ENCODE results near the gene KAZALD1. TPM values are rescaled to one million over a fixed set of nuclear protein-coding genes. Genes with fewer than 3 reads are reported as not detected.

The KAZALD1 gene
- total RNA-seq, 6 experiments from 2014 or later: 14.5 to 21.1 (median 19.9) TPM

- Mint-ChIP-seq H3K9me3 (no peaks in the 10 kb centered on the region), H3K27me3 (ENCODE audit: insufficient read depth) (peaks cover 45% of the 10 kb centered on the region), H3K4me3 (no peak overlapping the region), H3K27ac (no peak overlapping the region), H3K36me3 (ENCODE audit: low read depth) (no peaks in the 10 kb centered on the region), H3K4me1 (ENCODE audit: low read depth) (peaks cover 18% of the 10 kb centered on the region)
- peak; percentile 87 for TF ChIP-seq CTCF (IDR thresholded peaks at IDR 0.05)
- peak; percentile 50 for DNase-seq
These were observed 33.9 kb downstream of the KAZALD1 start for GRCh38 chr10:101095550-101096213.

GRCh38 chr10:101096378-101096777, 34.6 kb downstream of the KAZALD1 start:
- H3K4me1 Mint-ChIP-seq (ENCODE audit: low read depth): peaks cover 11% of the 10 kb centered on the region
- no peak overlapping the region for H3K27ac Mint-ChIP-seq
- DNase-seq: no peak
- peaks cover 47% of the 10 kb centered on the region for H3K27me3 Mint-ChIP-seq (ENCODE audit: insufficient read depth)
- TF ChIP-seq CTCF (IDR thresholded peaks at IDR 0.05): no peak
- no peaks in the 10 kb centered on the region for H3K9me3 Mint-ChIP-seq
- no peak overlapping the region for H3K4me3 Mint-ChIP-seq
- no peaks in the 10 kb centered on the region for H3K36me3 Mint-ChIP-seq (ENCODE audit: low read depth)

GRCh38 chr10:101097881-101098280, 36.1 kb downstream of the KAZALD1 start:
- TF ChIP-seq CTCF (IDR thresholded peaks at IDR 0.05): no peak
- Mint-ChIP-seq H3K4me3 (no peak overlapping the region), H3K9me3 (no peaks in the 10 kb centered on the region), H3K27ac (no peak overlapping the region), H3K27me3 (ENCODE audit: insufficient read depth) (peaks cover 55% of the 10 kb centered on the region), H3K4me1 (ENCODE audit: low read depth) (no peaks in the 10 kb centered on the region), H3K36me3 (ENCODE audit: low read depth) (no peaks in the 10 kb centered on the region)
- no peak for DNase-seq

- H3K4me3 Mint-ChIP-seq: no peak overlapping the region
- H3K4me1 Mint-ChIP-seq (ENCODE audit: low read depth): no peaks in the 10 kb centered on the region
- no peak for DNase-seq
- no peaks in the 10 kb centered on the region for H3K9me3 Mint-ChIP-seq
- H3K27me3 Mint-ChIP-seq (ENCODE audit: insufficient read depth): peaks cover 50% of the 10 kb centered on the region
- H3K36me3 Mint-ChIP-seq (ENCODE audit: low read depth): no peaks in the 10 kb centered on the region
- no peak overlapping the region for H3K27ac Mint-ChIP-seq
- TF ChIP-seq CTCF (IDR thresholded peaks at IDR 0.05): no peak
These were observed 38.1 kb downstream of the KAZALD1 start for GRCh38 chr10:101099901-101100300.

- Mint-ChIP-seq H3K27ac (no peak overlapping the region), H3K36me3 (ENCODE audit: low read depth) (no peaks in the 10 kb centered on the region), H3K9me3 (no peaks in the 10 kb centered on the region), H3K4me1 (ENCODE audit: low read depth) (no peaks in the 10 kb centered on the region), H3K27me3 (ENCODE audit: insufficient read depth) (peaks cover 48% of the 10 kb centered on the region), H3K4me3 (no peak overlapping the region)
- no peak for TF ChIP-seq CTCF (IDR thresholded peaks at IDR 0.05)
- DNase-seq: no peak
These were observed 39.6 kb downstream of the KAZALD1 start for GRCh38 chr10:101101372-101101881.
